Measurements from ENCODE around the gene VWA5B1. TPM values are rescaled to one million over a fixed set of nuclear protein-coding genes. Genes with fewer than 3 reads are reported as not detected.

VWA5B1 gene
- total and polyA plus RNA-seq, 2 experiments from 2014 or later, result 0.16 to 1.0 TPM

- Histone ChIP-seq H3K27me3 (ENCODE audit: insufficient read depth) (peaks cover 95% of the 10 kb centered on the region), H4K20me1 (replicated peaks; ENCODE audit: insufficient read depth) (no peaks in the 10 kb centered on the region; the same call in 1 of the 2 replicates), H3K9me2 (ENCODE audit: insufficient read depth) (no peaks in the 10 kb centered on the region), H3K4me2 (no peak overlapping the region), H3K36me3 (ENCODE audit: insufficient read depth) (no peaks in the 10 kb centered on the region), H3K79me2 (replicated peaks; ENCODE audit: insufficient read depth) (no peaks in the 10 kb centered on the region), H2AFZ (no peak overlapping the region), H3K4me1 (ENCODE audit: insufficient read depth) (peaks cover 6% of the 10 kb centered on the region; the same call in 1 of the 2 replicates), H3K4me3 (no peak overlapping the region), H3F3A (replicated peaks; ENCODE audit: low read depth) (no peaks in the 10 kb centered on the region), H3K27ac (ENCODE audit: low read depth) (no peak overlapping the region)
- no peak overlapping the region for H3K4me3 Mint-ChIP-seq
- no peak for ATAC-seq
- no peak for DNase-seq (ENCODE audit: low spot score)
- H3K4me1 Mint-ChIP-seq, result peaks cover 22% of the 10 kb centered on the region
- no peak overlapping the region for H3K27ac Mint-ChIP-seq
- peaks cover 89% of the 10 kb centered on the region for H3K27me3 Mint-ChIP-seq (ENCODE audit: insufficient read depth, low read depth, poor library complexity)
- peaks cover 5% of the 10 kb centered on the region; the same call in 2 of the 3 replicates for H3K9me3 Mint-ChIP-seq
- H3K36me3 Mint-ChIP-seq (ENCODE audit: low read depth), result no peaks in the 10 kb centered on the region
- TF ChIP-seq NANOG (IDR thresholded peaks at IDR 0.05; ENCODE audit: borderline replicate concordance) (no peak), ZNF331 (CRISPR knock-in tag; IDR thresholded peaks at IDR 0.05; ENCODE audit: low read depth) (no peak), POLR2AphosphoS5 (IDR thresholded peaks at IDR 0.05; ENCODE audit: low read depth) (no peak), EZH2phosphoT487 (IDR thresholded peaks at IDR 0.05; ENCODE audit: unreplicated experiment) (no peak), JUNB (IDR thresholded peaks at IDR 0.05; ENCODE audit: unreplicated experiment) (no peak), ZNF462 (CRISPR knock-in tag; IDR thresholded peaks at IDR 0.05) (no peak), STAT1 (IDR thresholded peaks at IDR 0.05; ENCODE audit: unreplicated experiment) (no peak), EZH2 (IDR thresholded peaks at IDR 0.05; ENCODE audit: low read depth, unreplicated experiment) (no peak), ZNF114 (CRISPR knock-in tag; IDR thresholded peaks at IDR 0.05) (no peak), CREB1 (CRISPR knock-in tag; IDR thresholded peaks at IDR 0.05; ENCODE audit: low read depth) (no peak)
- TF ChIP-seq, protein P1, sequence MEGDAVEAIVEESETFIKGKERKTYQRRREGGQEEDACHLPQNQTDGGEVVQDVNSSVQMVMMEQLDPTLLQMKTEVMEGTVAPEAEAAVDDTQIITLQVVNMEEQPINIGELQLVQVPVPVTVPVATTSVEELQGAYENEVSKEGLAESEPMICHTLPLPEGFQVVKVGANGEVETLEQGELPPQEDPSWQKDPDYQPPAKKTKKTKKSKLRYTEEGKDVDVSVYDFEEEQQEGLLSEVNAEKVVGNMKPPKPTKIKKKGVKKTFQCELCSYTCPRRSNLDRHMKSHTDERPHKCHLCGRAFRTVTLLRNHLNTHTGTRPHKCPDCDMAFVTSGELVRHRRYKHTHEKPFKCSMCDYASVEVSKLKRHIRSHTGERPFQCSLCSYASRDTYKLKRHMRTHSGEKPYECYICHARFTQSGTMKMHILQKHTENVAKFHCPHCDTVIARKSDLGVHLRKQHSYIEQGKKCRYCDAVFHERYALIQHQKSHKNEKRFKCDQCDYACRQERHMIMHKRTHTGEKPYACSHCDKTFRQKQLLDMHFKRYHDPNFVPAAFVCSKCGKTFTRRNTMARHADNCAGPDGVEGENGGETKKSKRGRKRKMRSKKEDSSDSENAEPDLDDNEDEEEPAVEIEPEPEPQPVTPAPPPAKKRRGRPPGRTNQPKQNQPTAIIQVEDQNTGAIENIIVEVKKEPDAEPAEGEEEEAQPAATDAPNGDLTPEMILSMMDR (conservative IDR thresholded peaks at IDR 0.05; ENCODE audit: low read depth in 2 of 2), result no peak
- TF ChIP-seq, protein P2, sequence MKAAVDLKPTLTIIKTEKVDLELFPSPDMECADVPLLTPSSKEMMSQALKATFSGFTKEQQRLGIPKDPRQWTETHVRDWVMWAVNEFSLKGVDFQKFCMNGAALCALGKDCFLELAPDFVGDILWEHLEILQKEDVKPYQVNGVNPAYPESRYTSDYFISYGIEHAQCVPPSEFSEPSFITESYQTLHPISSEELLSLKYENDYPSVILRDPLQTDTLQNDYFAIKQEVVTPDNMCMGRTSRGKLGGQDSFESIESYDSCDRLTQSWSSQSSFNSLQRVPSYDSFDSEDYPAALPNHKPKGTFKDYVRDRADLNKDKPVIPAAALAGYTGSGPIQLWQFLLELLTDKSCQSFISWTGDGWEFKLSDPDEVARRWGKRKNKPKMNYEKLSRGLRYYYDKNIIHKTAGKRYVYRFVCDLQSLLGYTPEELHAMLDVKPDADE (IDR thresholded peaks at IDR 0.05), result no peak
- TF ChIP-seq, protein P3, sequence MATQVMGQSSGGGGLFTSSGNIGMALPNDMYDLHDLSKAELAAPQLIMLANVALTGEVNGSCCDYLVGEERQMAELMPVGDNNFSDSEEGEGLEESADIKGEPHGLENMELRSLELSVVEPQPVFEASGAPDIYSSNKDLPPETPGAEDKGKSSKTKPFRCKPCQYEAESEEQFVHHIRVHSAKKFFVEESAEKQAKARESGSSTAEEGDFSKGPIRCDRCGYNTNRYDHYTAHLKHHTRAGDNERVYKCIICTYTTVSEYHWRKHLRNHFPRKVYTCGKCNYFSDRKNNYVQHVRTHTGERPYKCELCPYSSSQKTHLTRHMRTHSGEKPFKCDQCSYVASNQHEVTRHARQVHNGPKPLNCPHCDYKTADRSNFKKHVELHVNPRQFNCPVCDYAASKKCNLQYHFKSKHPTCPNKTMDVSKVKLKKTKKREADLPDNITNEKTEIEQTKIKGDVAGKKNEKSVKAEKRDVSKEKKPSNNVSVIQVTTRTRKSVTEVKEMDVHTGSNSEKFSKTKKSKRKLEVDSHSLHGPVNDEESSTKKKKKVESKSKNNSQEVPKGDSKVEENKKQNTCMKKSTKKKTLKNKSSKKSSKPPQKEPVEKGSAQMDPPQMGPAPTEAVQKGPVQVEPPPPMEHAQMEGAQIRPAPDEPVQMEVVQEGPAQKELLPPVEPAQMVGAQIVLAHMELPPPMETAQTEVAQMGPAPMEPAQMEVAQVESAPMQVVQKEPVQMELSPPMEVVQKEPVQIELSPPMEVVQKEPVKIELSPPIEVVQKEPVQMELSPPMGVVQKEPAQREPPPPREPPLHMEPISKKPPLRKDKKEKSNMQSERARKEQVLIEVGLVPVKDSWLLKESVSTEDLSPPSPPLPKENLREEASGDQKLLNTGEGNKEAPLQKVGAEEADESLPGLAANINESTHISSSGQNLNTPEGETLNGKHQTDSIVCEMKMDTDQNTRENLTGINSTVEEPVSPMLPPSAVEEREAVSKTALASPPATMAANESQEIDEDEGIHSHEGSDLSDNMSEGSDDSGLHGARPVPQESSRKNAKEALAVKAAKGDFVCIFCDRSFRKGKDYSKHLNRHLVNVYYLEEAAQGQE (IDR thresholded peaks at IDR 0.05; ENCODE audit: unreplicated experiment), result no peak
These were observed 112.1 kb downstream of the VWA5B1 start for GRCh38 chr1:20402585-20403422.

Data from GM23338 (cell line).